Mammary epithelial cell (primary cell): ENCODE measurements around the gene LTA4H.

Experiments
- CTCF ChIP-seq, 2 donors: IDR thresholded peaks in 1 of 2; conservative IDR thresholded peaks in 1 of 2; 2 replicates each; pipeline ENCODE4 v1.5.1; 2011 to 2012; ENCODE audit warnings: inconsistent platforms in 2 of 2, low read length in 2 of 2, mild to moderate bottlenecking in 2 of 2, control low read depth in 1 of 2, low read depth in 1 of 2; ENCODE audit not compliant: insufficient read depth in 1 of 2; ENCODE audit errors: extremely low read depth in 1 of 2
- EZH2 ChIP-seq: IDR thresholded peaks from 2 replicates; pipeline ENCODE4 v1.6.1; 2012; ENCODE audit warnings: low read length, inconsistent platforms, borderline replicate concordance

DNA sequence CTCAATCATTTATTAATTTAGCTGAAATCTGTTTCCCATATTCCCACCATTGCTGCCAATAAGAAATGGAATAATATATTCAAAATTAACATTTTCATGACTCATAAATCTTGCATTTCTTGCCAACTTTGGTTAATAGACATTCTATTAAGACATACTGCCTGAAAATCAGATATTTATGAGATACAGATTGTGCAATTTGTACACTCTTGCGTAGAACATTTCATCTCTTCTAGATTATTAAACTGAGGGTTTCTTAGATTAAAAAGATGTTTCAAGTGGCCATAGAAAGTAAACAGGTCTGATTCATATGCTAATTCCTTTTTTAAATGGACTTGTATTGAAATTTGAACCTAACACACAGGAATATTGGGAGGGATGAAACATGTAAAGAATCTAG lies 9.1 kb downstream of the LTA4H start:
- no peak for TF ChIP-seq CTCF (conservative IDR thresholded peaks at IDR 0.05 in 1 of 2, IDR thresholded peaks at IDR 0.05 in 1 of 2; ENCODE audit: extremely low read depth in 1 of 2, insufficient read depth in 1 of 2, low read depth in 1 of 2, low read length in 2 of 2)
- no peak for TF ChIP-seq EZH2
